ENCODE data around the gene MAP3K3. TPM values are rescaled to one million over a fixed set of nuclear protein-coding genes. Genes with fewer than 3 reads are reported as not detected.

MAP3K3 gene
- polyA plus RNA-seq: 10 to 100 TPM in 3 of 4 donors, 1 to 10 TPM in 1; 8.1 to 17.1 (median 11.1) TPM
- long read RNA-seq, donor 1: 0 reads
- long read RNA-seq, donor 2, partial matches to known transcripts: 0 of 1 reads
- long read RNA-seq, donor 2, other reads (novel, unspliced or antisense): 0 of 1 reads
- long read RNA-seq, donor 3: 0 reads
- long read RNA-seq, donor 4: 0 reads
- long read RNA-seq, donor 5, partial matches to known transcripts: 0 of 1 reads
- long read RNA-seq, donor 5, other reads (novel, unspliced or antisense): 0 of 1 reads
- long read RNA-seq, donor 6: 0 reads
- long read RNA-seq, donor 7, full-length matches to known transcripts: 5 of 5 reads
- long read RNA-seq, donor 7, partial matches to known transcripts: 0 of 5 reads
- long read RNA-seq, donor 7, other reads (novel, unspliced or antisense): 0 of 5 reads
- long read RNA-seq, donor 8: 0 reads
- long read RNA-seq, donor 9: 0 reads
- long read RNA-seq, donor 10, partial matches to known transcripts: 0 of 2 reads
- long read RNA-seq, donor 10, other reads (novel, unspliced or antisense): 0 of 2 reads

DNA sequence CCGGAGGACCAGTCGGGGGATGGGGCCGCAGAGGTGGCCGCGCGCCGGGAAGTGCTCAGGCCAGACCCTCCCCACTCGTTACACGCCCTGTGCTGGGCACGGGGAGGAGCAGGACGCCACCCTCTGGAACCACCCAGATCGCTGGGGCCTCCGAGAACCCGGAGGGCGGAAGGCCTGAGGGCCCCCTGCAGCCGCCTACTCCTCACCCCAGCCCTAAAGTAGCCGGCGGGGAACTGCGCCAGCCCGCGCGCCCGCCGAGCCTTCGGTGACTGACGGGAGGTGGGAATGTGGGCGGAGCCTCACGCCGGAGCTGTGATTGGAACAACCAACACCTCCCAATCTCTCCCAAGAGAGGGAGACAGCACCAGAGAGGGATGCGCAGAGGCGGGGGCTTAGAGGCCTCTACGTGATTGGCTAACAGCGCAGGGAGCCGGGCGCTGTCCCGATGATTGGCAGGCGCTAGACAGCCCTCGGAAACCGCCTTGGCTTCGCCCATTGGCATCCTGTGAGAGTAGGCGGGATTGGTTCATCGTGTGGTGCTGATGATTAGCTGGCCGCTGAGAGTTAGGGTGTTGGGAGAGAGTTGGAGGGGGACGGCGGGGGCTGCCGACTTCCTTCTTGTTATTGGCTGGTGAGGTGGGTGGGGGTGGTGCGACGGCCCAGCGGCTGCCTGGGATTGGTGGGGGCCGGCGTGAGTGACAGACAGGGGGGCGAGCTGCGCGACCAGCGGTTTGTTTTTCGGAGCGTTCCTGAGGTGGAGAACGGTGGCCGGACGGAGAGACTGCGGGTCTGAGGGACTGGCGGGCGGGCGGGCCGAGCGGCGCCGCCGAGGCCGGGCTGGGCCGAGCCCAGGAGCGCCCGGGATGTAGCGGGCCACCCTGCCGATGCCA lies at the start of gene MAP3K3:
TSS of gene MAP3K3 (plus strand) at position 734 of the 890 bp plus-strand sequence. CDS start 343 bp downstream, outside the sequence.
- Histone ChIP-seq H3K4me1 (ENCODE audit: control insufficient read depth in 3 of 3, insufficient read depth in 2 of 3, low read depth in 1 of 3, low read length in 2 of 3) (peaks cover 4 to 9% (median 5%) of the 10 kb centered on the region in 3 donors), H3K27me3 (ENCODE audit: control insufficient read depth in 3 of 3, insufficient read depth in 3 of 3, low read length in 3 of 3) (peaks cover 0 to 2% (median 0%) of the 10 kb centered on the region in 3 donors), H3K36me3 (ENCODE audit: control insufficient read depth in 3 of 3, insufficient read depth in 2 of 3, low read depth in 1 of 3, low read length in 3 of 3) (no peaks in the 10 kb centered on the region), H3K4me3 (ENCODE audit: low read depth in 1 of 3, low read length in 3 of 3) (peak within 1 kb of the TSS; percentile 83 to 100 (median 87)), H3K9me3 (ENCODE audit: control insufficient read depth in 2 of 2, insufficient read depth in 1 of 2, low read depth in 1 of 2, low read length in 1 of 2) (no peaks in the 10 kb centered on the region), H3K27ac (ENCODE audit: low read depth in 1 of 3, low read length in 2 of 3) (peak within 1 kb of the TSS; percentile 72 to 86 (median 75))
- DNase-seq: peak; percentile 98 to 100
- FAIRE-seq: peak; percentile 64
- WGBS, 3 donors: 0% methylated on average over 54 to 75 of the region's 75 CpGs

- H3K36me3 ChIP-seq (ENCODE audit: control insufficient read depth in 3 of 3, insufficient read depth in 2 of 3, low read depth in 1 of 3, low read length in 3 of 3): peaks cover 0 to 22% (median 2%) of the 10 kb centered on the region in 3 donors
- no peak for FAIRE-seq
Measured at GRCh38 chr17:63573634-63574033, 48.6 kb upstream of the MAP3K3 start.

GRCh38 chr17:63578027-63578768 lies 44.0 kb upstream of the MAP3K3 start:
- Histone ChIP-seq H3K4me1 (ENCODE audit: control insufficient read depth in 3 of 3, insufficient read depth in 2 of 3, low read depth in 1 of 3, low read length in 2 of 3) (peaks cover 0 to 4% (median 0%) of the 10 kb centered on the region in 3 donors), H3K27me3 (ENCODE audit: control insufficient read depth in 3 of 3, insufficient read depth in 3 of 3, low read length in 3 of 3) (no peaks in the 10 kb centered on the region), H3K27ac (ENCODE audit: low read depth in 1 of 3, low read length in 2 of 3) (no peak overlapping the region), H3K9me3 (ENCODE audit: control insufficient read depth in 2 of 2, insufficient read depth in 1 of 2, low read depth in 1 of 2, low read length in 1 of 2) (no peaks in the 10 kb centered on the region), H3K4me3 (ENCODE audit: low read depth in 1 of 3, low read length in 3 of 3) (no peak overlapping the region), H3K36me3 (ENCODE audit: control insufficient read depth in 3 of 3, insufficient read depth in 2 of 3, low read depth in 1 of 3, low read length in 3 of 3) (peaks cover 4 to 37% (median 7%) of the 10 kb centered on the region in 3 donors)
- DNase-seq: no peak
- WGBS, 3 donors: 83 to 85% (median 84%) methylated on average over 7 of the region's 7 CpGs
- FAIRE-seq: no peak

More at GRCh38 chr17:63573634-63574033, 48.6 kb upstream of the MAP3K3 start:
- 85 to 90% (median 88%) methylated on average over 5 of the region's 5 CpGs for WGBS, 3 donors
- no peak overlapping the region for H3K27ac ChIP-seq (ENCODE audit: low read depth in 1 of 3, low read length in 2 of 3)
- H3K4me3 ChIP-seq (ENCODE audit: low read depth in 1 of 3, low read length in 3 of 3): no peak overlapping the region
- no peak for DNase-seq
- no peaks in the 10 kb centered on the region for H3K4me1 ChIP-seq (ENCODE audit: control insufficient read depth in 3 of 3, insufficient read depth in 2 of 3, low read depth in 1 of 3, low read length in 2 of 3)
- no peaks in the 10 kb centered on the region for H3K9me3 ChIP-seq (ENCODE audit: control insufficient read depth in 2 of 2, insufficient read depth in 1 of 2, low read depth in 1 of 2, low read length in 1 of 2)
- no peaks in the 10 kb centered on the region for H3K27me3 ChIP-seq (ENCODE audit: control insufficient read depth in 3 of 3, insufficient read depth in 3 of 3, low read length in 3 of 3)

GRCh38 chr17:63578769-63579111 lies 43.5 kb upstream of the MAP3K3 start:
- Histone ChIP-seq H3K36me3 (ENCODE audit: control insufficient read depth in 3 of 3, insufficient read depth in 2 of 3, low read depth in 1 of 3, low read length in 3 of 3) (peaks cover 7 to 41% (median 9%) of the 10 kb centered on the region in 3 donors), H3K27ac (ENCODE audit: low read depth in 1 of 3, low read length in 2 of 3) (no peak overlapping the region), H3K4me1 (ENCODE audit: control insufficient read depth in 3 of 3, insufficient read depth in 2 of 3, low read depth in 1 of 3, low read length in 2 of 3) (peaks cover 0 to 4% (median 0%) of the 10 kb centered on the region in 3 donors), H3K4me3 (ENCODE audit: low read depth in 1 of 3, low read length in 3 of 3) (no peak overlapping the region), H3K27me3 (ENCODE audit: control insufficient read depth in 3 of 3, insufficient read depth in 3 of 3, low read length in 3 of 3) (no peaks in the 10 kb centered on the region), H3K9me3 (ENCODE audit: control insufficient read depth in 2 of 2, insufficient read depth in 1 of 2, low read depth in 1 of 2, low read length in 1 of 2) (no peaks in the 10 kb centered on the region)
- 51 to 71% (median 61%) methylated on average over 5 of the region's 5 CpGs for WGBS, 3 donors
- DNase-seq: peak; percentile 12 to 22
- FAIRE-seq: no peak

GRCh38 chr17:63579633-63580032 lies 42.6 kb upstream of the MAP3K3 start:
- H3K4me1 ChIP-seq (ENCODE audit: control insufficient read depth in 3 of 3, insufficient read depth in 2 of 3, low read depth in 1 of 3, low read length in 2 of 3): peaks cover 0 to 4% (median 0%) of the 10 kb centered on the region in 3 donors
- no peaks in the 10 kb centered on the region for H3K9me3 ChIP-seq (ENCODE audit: control insufficient read depth in 2 of 2, insufficient read depth in 1 of 2, low read depth in 1 of 2, low read length in 1 of 2)
- no peaks in the 10 kb centered on the region for H3K27me3 ChIP-seq (ENCODE audit: control insufficient read depth in 3 of 3, insufficient read depth in 3 of 3, low read length in 3 of 3)
- H3K4me3 ChIP-seq (ENCODE audit: low read depth in 1 of 3, low read length in 3 of 3): no peak overlapping the region
- no peak overlapping the region for H3K27ac ChIP-seq (ENCODE audit: low read depth in 1 of 3, low read length in 2 of 3)
- DNase-seq: peak in 1 of 2 donors; percentile 42
- WGBS, 3 donors: 59 to 78% (median 77%) methylated on average over 11 of the region's 11 CpGs
- peaks cover 7 to 46% (median 10%) of the 10 kb centered on the region in 3 donors for H3K36me3 ChIP-seq (ENCODE audit: control insufficient read depth in 3 of 3, insufficient read depth in 2 of 3, low read depth in 1 of 3, low read length in 3 of 3)
- no peak for FAIRE-seq

DNA sequence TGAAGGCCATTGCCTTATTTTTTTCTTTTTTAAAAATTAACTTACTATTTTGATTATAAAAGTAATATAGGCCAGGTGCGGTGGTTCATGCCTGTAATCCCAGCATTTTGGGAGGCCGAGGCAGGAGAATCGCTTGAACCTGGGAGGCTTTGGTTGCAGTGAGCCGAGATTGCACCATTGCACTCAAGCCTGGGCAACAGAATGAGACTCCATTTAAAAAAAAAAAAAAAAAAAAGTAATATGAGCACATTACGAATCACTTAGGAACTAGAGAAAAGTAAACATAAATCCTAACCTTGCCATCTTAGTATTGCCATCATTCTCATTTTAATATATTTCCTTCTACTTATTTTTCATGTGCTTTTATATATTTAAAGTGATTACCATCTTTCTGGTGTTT lies 34.4 kb upstream of the MAP3K3 start:
- H3K36me3 ChIP-seq (ENCODE audit: control insufficient read depth in 3 of 3, insufficient read depth in 2 of 3, low read depth in 1 of 3, low read length in 3 of 3): peaks cover 19 to 76% (median 20%) of the 10 kb centered on the region in 3 donors
- no peak overlapping the region for H3K4me3 ChIP-seq (ENCODE audit: low read depth in 1 of 3, low read length in 3 of 3)
- H3K4me1 ChIP-seq (ENCODE audit: control insufficient read depth in 3 of 3, insufficient read depth in 2 of 3, low read depth in 1 of 3, low read length in 2 of 3): no peaks in the 10 kb centered on the region
- no peak overlapping the region for H3K27ac ChIP-seq (ENCODE audit: low read depth in 1 of 3, low read length in 2 of 3)
- no peaks in the 10 kb centered on the region for H3K27me3 ChIP-seq (ENCODE audit: control insufficient read depth in 3 of 3, insufficient read depth in 3 of 3, low read length in 3 of 3)
- DNase-seq: no peak
- 92 to 97% (median 96%) methylated on average over 5 of the region's 5 CpGs for WGBS, 3 donors
- H3K9me3 ChIP-seq (ENCODE audit: control insufficient read depth in 2 of 2, insufficient read depth in 1 of 2, low read depth in 1 of 2, low read length in 1 of 2): no peaks in the 10 kb centered on the region
- FAIRE-seq: no peak

DNA sequence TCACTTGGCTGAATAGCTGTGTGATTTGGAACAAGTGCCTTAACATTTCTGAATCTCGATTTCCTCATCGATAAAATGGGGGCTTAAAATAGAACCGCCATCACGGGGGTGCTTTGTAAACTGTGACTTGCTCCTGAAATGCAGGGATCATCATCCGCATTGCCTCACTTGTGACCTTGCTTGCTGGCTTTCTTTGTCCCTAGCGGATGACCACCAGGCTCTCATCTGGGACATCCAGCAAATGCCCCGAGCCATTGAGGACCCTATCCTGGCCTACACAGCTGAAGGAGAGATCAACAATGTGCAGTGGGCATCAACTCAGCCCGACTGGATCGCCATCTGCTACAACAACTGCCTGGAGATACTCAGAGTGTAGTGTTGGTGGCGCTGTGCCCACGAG lies 33.4 kb upstream of the MAP3K3 start:
- Histone ChIP-seq H3K36me3 (ENCODE audit: control insufficient read depth in 3 of 3, insufficient read depth in 2 of 3, low read depth in 1 of 3, low read length in 3 of 3) (peaks cover 14 to 75% (median 20%) of the 10 kb centered on the region in 3 donors), H3K9me3 (ENCODE audit: control insufficient read depth in 2 of 2, insufficient read depth in 1 of 2, low read depth in 1 of 2, low read length in 1 of 2) (no peaks in the 10 kb centered on the region), H3K27me3 (ENCODE audit: control insufficient read depth in 3 of 3, insufficient read depth in 3 of 3, low read length in 3 of 3) (no peaks in the 10 kb centered on the region), H3K4me1 (ENCODE audit: control insufficient read depth in 3 of 3, insufficient read depth in 2 of 3, low read depth in 1 of 3, low read length in 2 of 3) (no peaks in the 10 kb centered on the region), H3K27ac (ENCODE audit: low read depth in 1 of 3, low read length in 2 of 3) (no peak overlapping the region), H3K4me3 (ENCODE audit: low read depth in 1 of 3, low read length in 3 of 3) (no peak overlapping the region)
- no peak for FAIRE-seq
- no peak for DNase-seq
- 92 to 95% (median 92%) methylated on average over 11 of the region's 11 CpGs for WGBS, 3 donors
